Measurements from ENCODE around the gene PANK2. TPM values are rescaled to one million over a fixed set of nuclear protein-coding genes. Genes with fewer than 3 reads are reported as not detected.

Gene PANK2
- total and polyA plus RNA-seq, 4 donors: 21.4 to 53.2 (median 45.5) TPM

GRCh38 chr20:3847429-3847940 is 41.7 kb upstream of the PANK2 start:
- Histone ChIP-seq H3K4me3 (ENCODE audit: low read length in 2 of 2) (peak overlapping the region; percentile 5 to 92), H3K27ac (ENCODE audit: low read depth in 1 of 2, low read length in 2 of 2) (peak overlapping the region in 1 of 2 donors; percentile 77), H3K9me3 (ENCODE audit: control insufficient read depth, low read length) (no peaks in the 10 kb centered on the region), H3K36me3 (ENCODE audit: control insufficient read depth in 1 of 2, insufficient read depth in 2 of 2, low read length in 1 of 2) (no peaks in the 10 kb centered on the region), H3K4me1 (ENCODE audit: control insufficient read depth in 1 of 2, insufficient read depth in 2 of 2, low read length in 2 of 2) (no peaks in the 10 kb centered on the region), H3K27me3 (ENCODE audit: control insufficient read depth in 1 of 2, insufficient read depth in 2 of 2, low read length in 1 of 2) (no peaks in the 10 kb centered on the region)
- 21 to 23% methylated on average over 8 of the region's 8 CpGs for WGBS, 2 donors
- ATAC-seq (ENCODE audit: low FRiP score) (no peak), DNase-seq (no peak)
- intact Hi-C loops (cut with DNase I): loop anchor here (10.0 kb wide), 3 partner anchors 63 to 173 kb away; partner anchors contain the start of genes ADAM33 (in 1 of the 2), CENPB (in 1 of the 2) and SPEF1 (in 1 of the 2)

GRCh38 chr20:3848565-3848964 is 40.6 kb upstream of the PANK2 start:
- Histone ChIP-seq H3K27ac (ENCODE audit: low read depth in 1 of 2, low read length in 2 of 2) (no peak overlapping the region), H3K9me3 (ENCODE audit: control insufficient read depth, low read length) (no peaks in the 10 kb centered on the region), H3K4me1 (ENCODE audit: control insufficient read depth in 1 of 2, insufficient read depth in 2 of 2, low read length in 2 of 2) (no peaks in the 10 kb centered on the region), H3K27me3 (ENCODE audit: control insufficient read depth in 1 of 2, insufficient read depth in 2 of 2, low read length in 1 of 2) (no peaks in the 10 kb centered on the region), H3K36me3 (ENCODE audit: control insufficient read depth in 1 of 2, insufficient read depth in 2 of 2, low read length in 1 of 2) (no peaks in the 10 kb centered on the region), H3K4me3 (ENCODE audit: low read length in 2 of 2) (no peak overlapping the region)
- intact Hi-C loops (cut with DNase I): loop anchor here (10.0 kb wide), 3 partner anchors 64 to 174 kb away; partner anchors contain the start of genes ADAM33 (in 1 of the 2), CENPB (in 1 of the 2) and SPEF1 (in 1 of the 2)
- ATAC-seq (ENCODE audit: low FRiP score) (no peak), DNase-seq (no peak)
- 58 to 81% methylated on average over 1 of the region's 1 CpG for WGBS, 2 donors

- no peak for DNase-seq
- intact Hi-C loops (cut with DNase I): no loop called here
- ATAC-seq (ENCODE audit: low FRiP score): no peak
- no peaks in the 10 kb centered on the region for H3K9me3 ChIP-seq (ENCODE audit: control insufficient read depth, low read length)
- H3K4me1 ChIP-seq (ENCODE audit: control insufficient read depth in 1 of 2, insufficient read depth in 2 of 2, low read length in 2 of 2): no peaks in the 10 kb centered on the region
- no peaks in the 10 kb centered on the region for H3K27me3 ChIP-seq (ENCODE audit: control insufficient read depth in 1 of 2, insufficient read depth in 2 of 2, low read length in 1 of 2)
- no peak overlapping the region for H3K27ac ChIP-seq (ENCODE audit: low read depth in 1 of 2, low read length in 2 of 2)
- 78 to 80% methylated on average over 4 of the region's 4 CpGs for WGBS, 2 donors
- H3K36me3 ChIP-seq (ENCODE audit: control insufficient read depth in 1 of 2, insufficient read depth in 2 of 2, low read length in 1 of 2): peaks cover 0 to 7% of the 10 kb centered on the region in 2 donors
- no peak overlapping the region for H3K4me3 ChIP-seq (ENCODE audit: low read length in 2 of 2)
These were observed 34.7 kb upstream of the PANK2 start for GRCh38 chr20:3854462-3854871.

- H3K4me1 ChIP-seq (ENCODE audit: control insufficient read depth in 1 of 2, insufficient read depth in 2 of 2, low read length in 2 of 2): no peaks in the 10 kb centered on the region
- 80 to 81% methylated on average over 14 of the region's 14 CpGs for WGBS, 2 donors
- DNase-seq (no peak), ATAC-seq (ENCODE audit: low FRiP score) (no peak)
- intact Hi-C loops (cut with DNase I): no loop called here
- no peaks in the 10 kb centered on the region for H3K9me3 ChIP-seq (ENCODE audit: control insufficient read depth, low read length)
- H3K4me3 ChIP-seq (ENCODE audit: low read length in 2 of 2): no peak overlapping the region
- H3K27me3 ChIP-seq (ENCODE audit: control insufficient read depth in 1 of 2, insufficient read depth in 2 of 2, low read length in 1 of 2): no peaks in the 10 kb centered on the region
- H3K27ac ChIP-seq (ENCODE audit: low read depth in 1 of 2, low read length in 2 of 2): no peak overlapping the region
- peaks cover 3 to 13% of the 10 kb centered on the region in 2 donors for H3K36me3 ChIP-seq (ENCODE audit: control insufficient read depth in 1 of 2, insufficient read depth in 2 of 2, low read length in 1 of 2)
These were observed 31.8 kb upstream of the PANK2 start for GRCh38 chr20:3857405-3857804.

GRCh38 chr20:3858689-3859088 is 30.5 kb upstream of the PANK2 start:
- peaks cover 5 to 18% of the 10 kb centered on the region in 2 donors for H3K36me3 ChIP-seq (ENCODE audit: control insufficient read depth in 1 of 2, insufficient read depth in 2 of 2, low read length in 1 of 2)
- H3K4me1 ChIP-seq (ENCODE audit: control insufficient read depth in 1 of 2, insufficient read depth in 2 of 2, low read length in 2 of 2): no peaks in the 10 kb centered on the region
- DNase-seq (no peak), ATAC-seq (ENCODE audit: low FRiP score) (no peak)
- H3K27me3 ChIP-seq (ENCODE audit: control insufficient read depth in 1 of 2, insufficient read depth in 2 of 2, low read length in 1 of 2): no peaks in the 10 kb centered on the region
- 97% methylated on average over 6 of the region's 6 CpGs for WGBS, 2 donors
- H3K9me3 ChIP-seq (ENCODE audit: control insufficient read depth, low read length): no peaks in the 10 kb centered on the region
- H3K4me3 ChIP-seq (ENCODE audit: low read length in 2 of 2): no peak overlapping the region
- H3K27ac ChIP-seq (ENCODE audit: low read depth in 1 of 2, low read length in 2 of 2): no peak overlapping the region
- intact Hi-C loops (cut with DNase I): no loop called here

GRCh38 chr20:3861191-3861590 is 28.0 kb upstream of the PANK2 start:
- Histone ChIP-seq H3K9me3 (ENCODE audit: control insufficient read depth, low read length) (no peaks in the 10 kb centered on the region), H3K27ac (ENCODE audit: low read depth in 1 of 2, low read length in 2 of 2) (no peak overlapping the region), H3K36me3 (ENCODE audit: control insufficient read depth in 1 of 2, insufficient read depth in 2 of 2, low read length in 1 of 2) (peaks cover 5 to 27% of the 10 kb centered on the region in 2 donors), H3K4me3 (ENCODE audit: low read length in 2 of 2) (no peak overlapping the region), H3K4me1 (ENCODE audit: control insufficient read depth in 1 of 2, insufficient read depth in 2 of 2, low read length in 2 of 2) (no peaks in the 10 kb centered on the region), H3K27me3 (ENCODE audit: control insufficient read depth in 1 of 2, insufficient read depth in 2 of 2, low read length in 1 of 2) (no peaks in the 10 kb centered on the region)
- DNase-seq (no peak), ATAC-seq (ENCODE audit: low FRiP score) (no peak)
- 96 to 97% methylated on average over 7 of the region's 7 CpGs for WGBS, 2 donors
- intact Hi-C loops (cut with DNase I): no loop called here

GRCh38 chr20:3862333-3862732 is 26.9 kb upstream of the PANK2 start:
- Histone ChIP-seq H3K4me1 (ENCODE audit: control insufficient read depth in 1 of 2, insufficient read depth in 2 of 2, low read length in 2 of 2) (no peaks in the 10 kb centered on the region), H3K27ac (ENCODE audit: low read depth in 1 of 2, low read length in 2 of 2) (no peak overlapping the region), H3K36me3 (ENCODE audit: control insufficient read depth in 1 of 2, insufficient read depth in 2 of 2, low read length in 1 of 2) (peaks cover 5 to 26% of the 10 kb centered on the region in 2 donors), H3K27me3 (ENCODE audit: control insufficient read depth in 1 of 2, insufficient read depth in 2 of 2, low read length in 1 of 2) (no peaks in the 10 kb centered on the region), H3K4me3 (ENCODE audit: low read length in 2 of 2) (no peak overlapping the region), H3K9me3 (ENCODE audit: control insufficient read depth, low read length) (no peaks in the 10 kb centered on the region)
- intact Hi-C loops (cut with DNase I): no loop called here
- no peak for DNase-seq
- no peak for ATAC-seq (ENCODE audit: low FRiP score)
- WGBS, 2 donors: 100% methylated on average over 1 of the region's 1 CpG

GRCh38 chr20:3863317-3863716 is 25.9 kb upstream of the PANK2 start:
- peaks cover 5 to 19% of the 10 kb centered on the region in 2 donors for H3K36me3 ChIP-seq (ENCODE audit: control insufficient read depth in 1 of 2, insufficient read depth in 2 of 2, low read length in 1 of 2)
- no peak for ATAC-seq (ENCODE audit: low FRiP score)
- H3K4me1 ChIP-seq (ENCODE audit: control insufficient read depth in 1 of 2, insufficient read depth in 2 of 2, low read length in 2 of 2): no peaks in the 10 kb centered on the region
- DNase-seq: no peak
- intact Hi-C loops (cut with DNase I): no loop called here
- no peak overlapping the region for H3K27ac ChIP-seq (ENCODE audit: low read depth in 1 of 2, low read length in 2 of 2)
- no peaks in the 10 kb centered on the region for H3K27me3 ChIP-seq (ENCODE audit: control insufficient read depth in 1 of 2, insufficient read depth in 2 of 2, low read length in 1 of 2)
- WGBS, 2 donors: 79 to 80% methylated on average over 7 of the region's 7 CpGs
- no peak overlapping the region for H3K4me3 ChIP-seq (ENCODE audit: low read length in 2 of 2)
- no peaks in the 10 kb centered on the region for H3K9me3 ChIP-seq (ENCODE audit: control insufficient read depth, low read length)

GRCh38 chr20:3864518-3864917 is 24.7 kb upstream of the PANK2 start:
- Histone ChIP-seq H3K9me3 (ENCODE audit: control insufficient read depth, low read length) (no peaks in the 10 kb centered on the region), H3K4me1 (ENCODE audit: control insufficient read depth in 1 of 2, insufficient read depth in 2 of 2, low read length in 2 of 2) (no peaks in the 10 kb centered on the region), H3K27me3 (ENCODE audit: control insufficient read depth in 1 of 2, insufficient read depth in 2 of 2, low read length in 1 of 2) (no peaks in the 10 kb centered on the region), H3K36me3 (ENCODE audit: control insufficient read depth in 1 of 2, insufficient read depth in 2 of 2, low read length in 1 of 2) (peaks cover 5 to 19% of the 10 kb centered on the region in 2 donors), H3K4me3 (ENCODE audit: low read length in 2 of 2) (no peak overlapping the region), H3K27ac (ENCODE audit: low read depth in 1 of 2, low read length in 2 of 2) (no peak overlapping the region)
- intact Hi-C loops (cut with DNase I): no loop called here
- 71% methylated on average over 5 of the region's 5 CpGs for WGBS, 2 donors
- DNase-seq: no peak
- ATAC-seq (ENCODE audit: low FRiP score): no peak
